HUES6 (cell line): ENCODE results near the gene MUC4.
"Not testable (repeated sequence)": the region's sequence is repeated elsewhere in the genome, so short reads cannot be mapped to it uniquely, and the experiment has no call there.

ENCODE experiments used
- H3K27ac ChIP-seq: 2 replicates; pipeline ENCODE4 v1.7.0; 2013; ENCODE audit warnings: low read depth, mild to moderate bottlenecking, low read length, inconsistent platforms
- H3K27me3 ChIP-seq: 2 replicates; pipeline ENCODE4 v1.6.1; 2013; ENCODE audit warnings: low read length; ENCODE audit not compliant: control insufficient read depth, insufficient read depth
- H3K36me3 ChIP-seq: 2 replicates; pipeline ENCODE4 v1.6.1; 2013; ENCODE audit warnings: low read length; ENCODE audit not compliant: control insufficient read depth, insufficient read depth
- H3K4me1 ChIP-seq: 2 replicates; pipeline ENCODE4 v1.6.1; 2013; ENCODE audit warnings: low read length; ENCODE audit not compliant: control insufficient read depth, insufficient read depth
- H3K4me3 ChIP-seq: 2 replicates; pipeline ENCODE4 v1.5.1; 2013; ENCODE audit warnings: low read depth, low read length
- H3K9ac ChIP-seq: one replicate; pipeline ENCODE4 v1.6.1; 2013; ENCODE audit warnings: mild to moderate bottlenecking, low read length
- H3K9me3 ChIP-seq: 2 replicates; pipeline ENCODE4 v1.6.1; 2013; ENCODE audit warnings: low read depth, low read length; ENCODE audit not compliant: control insufficient read depth, insufficient read depth

Gene MUC4

GRCh38 chr3:195736866-195737490, 74.8 kb downstream of the MUC4 start:
- H3K4me3 ChIP-seq, result no peak overlapping the region
- H3K36me3 ChIP-seq, result no peaks in the 10 kb centered on the region
- H3K9ac ChIP-seq, result no peak overlapping the region
- no peaks in the 10 kb centered on the region; the same call in 1 of the 2 replicates for H3K27me3 ChIP-seq
- no peaks in the 10 kb centered on the region for H3K4me1 ChIP-seq
- no peaks in the 10 kb centered on the region for H3K9me3 ChIP-seq
- H3K27ac ChIP-seq, result no peak overlapping the region

- no peak overlapping the region for H3K27ac ChIP-seq
- H3K9ac ChIP-seq, result no peak overlapping the region
- no peak overlapping the region for H3K4me3 ChIP-seq
- no peaks in the 10 kb centered on the region for H3K36me3 ChIP-seq
- no peaks in the 10 kb centered on the region; the same call in 1 of the 2 replicates for H3K27me3 ChIP-seq
- no peaks in the 10 kb centered on the region for H3K4me1 ChIP-seq
- no peaks in the 10 kb centered on the region for H3K9me3 ChIP-seq
Measured at GRCh38 chr3:195735036-195735695, 76.6 kb downstream of the MUC4 start.

DNA sequence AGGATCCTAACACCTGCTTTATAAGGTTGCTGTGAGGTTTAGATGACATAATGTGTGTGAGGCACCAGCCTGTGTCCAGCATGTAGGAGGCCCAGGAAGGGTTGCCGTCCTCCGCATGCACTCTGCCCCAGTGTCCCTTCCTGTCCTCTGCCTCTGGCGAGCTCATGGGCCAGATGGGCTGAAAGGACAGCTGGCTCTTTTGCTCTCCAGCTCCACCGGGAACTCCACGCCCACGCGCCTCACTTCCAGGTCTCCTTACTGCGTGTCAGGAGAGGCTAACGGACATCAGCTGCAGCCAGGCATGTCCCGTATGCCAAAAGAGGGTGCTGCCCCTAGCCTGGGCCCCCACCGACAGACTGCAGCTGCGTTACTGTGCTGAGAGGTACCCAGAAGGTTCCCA, 78.8 kb downstream of the MUC4 start:
- Histone ChIP-seq H3K4me3 (no peak overlapping the region), H3K9ac (no peak overlapping the region), H3K27me3 (no peaks in the 10 kb centered on the region; the same call in 1 of the 2 replicates), H3K9me3 (no peaks in the 10 kb centered on the region), H3K4me1 (no peaks in the 10 kb centered on the region), H3K36me3 (no peaks in the 10 kb centered on the region), H3K27ac (no peak overlapping the region)

DNA sequence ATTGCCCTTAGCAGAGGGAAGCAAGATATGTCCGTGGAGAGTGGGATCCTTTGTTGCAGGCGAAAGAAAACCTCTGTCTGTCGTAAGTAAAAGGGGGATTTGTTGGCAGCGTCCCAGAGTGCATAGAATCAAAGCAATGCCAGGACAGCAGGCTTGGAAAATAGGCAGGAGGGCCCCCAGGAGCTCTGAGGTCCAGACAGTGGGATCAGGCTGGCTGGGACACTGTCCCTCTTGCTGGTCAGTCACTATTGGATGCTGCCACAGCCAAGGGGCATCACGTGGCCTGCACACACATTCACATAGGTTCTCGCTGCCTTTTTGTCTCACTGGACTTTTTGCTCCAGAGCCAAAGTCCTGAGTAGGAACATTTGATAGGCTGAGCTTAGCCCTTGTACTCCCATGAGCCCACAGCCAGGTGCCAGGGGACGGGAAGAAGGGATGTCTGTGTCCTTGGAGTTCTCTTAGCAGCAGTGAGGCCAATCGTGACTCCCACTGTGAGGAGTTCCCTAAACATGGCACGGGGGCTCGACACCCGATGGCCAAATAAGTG, 80.3 kb downstream of the MUC4 start:
- no peak overlapping the region for H3K27ac ChIP-seq
- no peaks in the 10 kb centered on the region for H3K27me3 ChIP-seq
- no peaks in the 10 kb centered on the region for H3K4me1 ChIP-seq

DNA sequence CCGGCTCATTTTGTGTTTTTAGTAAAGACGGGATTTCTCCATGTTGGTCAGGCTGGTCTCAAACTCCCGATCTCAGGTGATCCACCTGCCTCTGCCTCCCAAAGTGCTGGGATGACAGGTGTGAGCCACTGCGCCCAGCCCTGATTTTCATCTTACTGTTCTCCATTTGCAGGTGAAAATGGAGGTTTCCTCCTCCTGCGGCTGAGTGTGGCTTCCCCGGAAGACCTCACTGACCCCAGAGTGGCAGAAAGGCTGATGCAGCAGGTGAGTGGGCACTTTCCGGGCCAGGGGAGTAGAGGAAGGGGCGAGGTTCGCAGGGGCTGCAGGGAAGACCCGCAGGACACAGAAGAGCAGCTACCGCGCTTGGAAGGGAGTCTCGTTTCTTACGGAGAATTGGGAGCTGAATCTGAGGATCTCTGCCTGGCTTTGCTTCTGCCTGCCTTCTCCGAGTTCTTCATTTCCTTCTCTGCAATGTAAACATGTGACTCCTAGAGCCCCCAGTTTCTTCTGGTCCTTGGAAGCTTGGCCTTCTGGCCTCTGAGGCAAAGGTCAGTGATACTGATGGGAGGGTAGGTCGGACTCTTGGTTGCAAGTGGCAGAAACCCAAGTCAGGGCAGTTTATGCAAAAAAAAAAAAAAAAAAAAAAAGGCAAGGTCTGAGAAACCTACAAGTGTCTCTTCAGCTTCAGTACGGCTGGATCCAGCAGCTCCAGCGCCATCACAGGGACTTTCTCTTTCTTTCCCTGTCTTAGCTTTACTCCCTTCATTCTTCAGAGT, 82.1 kb downstream of the MUC4 start:
- H3K4me3 ChIP-seq, result no peak overlapping the region
- no peaks in the 10 kb centered on the region for H3K27me3 ChIP-seq
- no peaks in the 10 kb centered on the region for H3K9me3 ChIP-seq
- H3K36me3 ChIP-seq, result no peaks in the 10 kb centered on the region
- no peak overlapping the region for H3K9ac ChIP-seq
- no peak overlapping the region for H3K27ac ChIP-seq
- no peaks in the 10 kb centered on the region for H3K4me1 ChIP-seq

More for the DNA sequence above, 80.3 kb downstream of the MUC4 start:
- Histone ChIP-seq H3K4me3 (no peak overlapping the region), H3K36me3 (no peaks in the 10 kb centered on the region), H3K9me3 (no peaks in the 10 kb centered on the region), H3K9ac (no peak overlapping the region)

DNA sequence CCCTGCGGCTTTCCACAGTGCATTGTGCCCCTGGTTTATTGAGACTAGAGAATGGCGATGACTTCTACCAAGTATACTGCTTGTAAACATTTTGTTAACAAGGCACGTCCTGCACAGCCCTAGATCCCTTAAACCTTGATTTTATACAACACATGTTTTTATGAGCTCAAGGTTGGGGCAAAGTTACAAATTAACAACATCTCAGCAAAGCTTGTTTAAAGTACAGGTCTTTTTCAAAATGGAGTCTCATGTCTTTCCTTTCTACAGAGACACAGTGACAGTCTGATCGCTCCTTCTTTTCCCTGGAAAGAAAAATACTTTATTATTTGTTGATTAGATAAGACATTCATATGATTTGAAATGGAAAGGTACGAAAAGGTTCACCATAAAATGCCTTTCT, 82.9 kb downstream of the MUC4 start:
- H3K27me3 ChIP-seq, H3K9ac ChIP-seq, H3K9me3 ChIP-seq, H3K36me3 ChIP-seq, H3K27ac ChIP-seq, H3K4me3 ChIP-seq, H3K4me1 ChIP-seq: not testable (repeated sequence)

DNA sequence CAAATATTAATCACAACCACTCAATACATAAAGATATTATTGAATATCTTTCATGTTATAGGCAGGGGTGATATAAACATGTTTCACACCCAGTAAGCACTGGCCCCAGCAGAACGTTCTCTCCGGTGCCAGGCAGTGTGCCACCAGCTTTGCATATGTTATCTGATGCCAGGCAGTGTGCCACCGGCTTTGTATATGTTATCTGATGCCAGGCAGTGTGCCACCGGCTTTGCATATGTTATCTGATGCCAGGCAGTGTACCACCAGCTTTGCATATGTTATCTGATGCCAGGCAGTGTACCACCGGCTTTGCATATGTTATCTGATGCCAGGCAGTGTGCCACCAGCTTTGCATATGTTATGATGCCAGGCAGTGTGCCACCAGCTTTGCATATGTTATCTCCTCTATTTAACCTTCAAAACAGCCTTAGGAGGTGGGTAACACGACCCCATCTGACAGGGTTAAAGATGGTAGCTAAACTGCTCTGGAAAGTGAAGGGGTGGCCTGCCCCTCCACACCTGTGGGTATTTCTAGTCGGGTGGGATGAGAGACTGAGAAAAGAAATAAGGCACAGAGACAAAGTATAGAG, 84.0 kb downstream of the MUC4 start:
- Histone ChIP-seq H3K27ac (no peak overlapping the region), H3K9me3 (no peaks in the 10 kb centered on the region), H3K9ac (no peak overlapping the region), H3K4me3 (no peak overlapping the region), H3K27me3 (no peaks in the 10 kb centered on the region), H3K4me1 (no peaks in the 10 kb centered on the region), H3K36me3 (no peaks in the 10 kb centered on the region)

DNA sequence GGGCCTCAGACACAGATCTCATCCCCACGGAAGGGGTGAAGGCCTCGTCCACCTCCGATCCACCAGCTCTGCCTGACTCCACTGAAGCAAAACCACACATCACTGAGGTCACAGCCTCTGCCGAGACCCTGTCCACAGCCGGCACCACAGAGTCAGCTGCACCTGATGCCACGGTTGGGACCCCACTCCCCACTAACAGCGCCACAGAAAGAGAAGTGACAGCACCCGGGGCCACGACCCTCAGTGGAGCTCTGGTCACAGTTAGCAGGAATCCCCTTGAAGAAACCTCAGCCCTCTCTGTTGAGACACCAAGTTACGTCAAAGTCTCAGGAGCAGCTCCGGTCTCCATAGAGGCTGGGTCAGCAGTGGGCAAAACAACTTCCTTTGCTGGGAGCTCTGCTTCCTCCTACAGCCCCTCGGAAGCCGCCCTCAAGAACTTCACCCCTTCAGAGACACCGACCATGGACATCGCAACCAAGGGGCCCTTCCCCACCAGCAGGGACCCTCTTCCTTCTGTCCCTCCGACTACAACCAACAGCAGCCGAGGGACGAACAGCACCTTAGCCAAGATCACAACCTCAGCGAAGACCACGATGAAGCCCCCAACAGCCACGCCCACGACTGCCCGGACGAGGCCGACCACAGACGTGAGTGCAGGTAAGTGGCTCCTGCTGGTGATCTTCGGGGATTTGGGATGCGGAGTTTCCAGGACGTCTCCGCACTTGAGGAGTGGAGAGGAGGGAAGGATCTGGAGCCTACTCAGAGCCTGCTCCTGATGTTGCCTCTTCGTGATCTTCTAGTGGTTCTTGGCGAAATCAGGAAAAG, 85.6 kb downstream of the MUC4 start:
- H3K27ac ChIP-seq, H3K9ac ChIP-seq, H3K4me3 ChIP-seq, H3K9me3 ChIP-seq, H3K36me3 ChIP-seq, H3K27me3 ChIP-seq, H3K4me1 ChIP-seq: not testable (repeated sequence)

- not testable (repeated sequence) for H3K27ac ChIP-seq, H3K4me1 ChIP-seq, H3K27me3 ChIP-seq, H3K9ac ChIP-seq, H3K4me3 ChIP-seq, H3K9me3 ChIP-seq, H3K36me3 ChIP-seq
Measured at GRCh38 chr3:195724363-195724762, 87.4 kb downstream of the MUC4 start.

- not testable (repeated sequence) for H3K4me3 ChIP-seq, H3K27ac ChIP-seq, H3K36me3 ChIP-seq, H3K27me3 ChIP-seq, H3K9ac ChIP-seq, H3K4me1 ChIP-seq, H3K9me3 ChIP-seq
Measured at GRCh38 chr3:195722996-195723345, 88.8 kb downstream of the MUC4 start.
